ENCODE measurements around the gene MIGA1.

The MIGA1 gene

GRCh38 chr1:77888781-77889642 is 109.6 kb downstream of the MIGA1 start:
- Histone ChIP-seq H3K36me3 (ENCODE audit: insufficient read depth, insufficient read length, low read length) (peaks cover 13% of the 10 kb centered on the region), H3K27me3 (ENCODE audit: insufficient read depth, insufficient read length) (no peaks in the 10 kb centered on the region), H3K4me3 (ENCODE audit: insufficient read length, low read depth) (peak overlapping the region; percentile 93), H3K9me3 (ENCODE audit: insufficient read depth, low read length) (no peaks in the 10 kb centered on the region), H3K4me1 (ENCODE audit: insufficient read depth, insufficient read length) (peaks cover 2% of the 10 kb centered on the region), H3K9ac (ENCODE audit: insufficient read length, low read depth) (peak overlapping the region; percentile 99)
- DNase-seq (ENCODE audit: low read depth, low spot score) = peak; percentile 51
- no peak for TF ChIP-seq YY1 (IDR thresholded peaks at IDR 0.05; ENCODE audit: insufficient read depth, insufficient read length)
- no peak for TF ChIP-seq SUZ12 (IDR thresholded peaks at IDR 0.05; ENCODE audit: extremely low read depth, insufficient read depth, insufficient read length)
- TF ChIP-seq ZNF274 (IDR thresholded peaks at IDR 0.05; ENCODE audit: low read depth, low read length) = no peak

- Histone ChIP-seq H3K4me1 (ENCODE audit: insufficient read depth, insufficient read length) (no peaks in the 10 kb centered on the region), H3K4me3 (ENCODE audit: insufficient read length, low read depth) (peak overlapping the region; percentile 93), H3K9me3 (ENCODE audit: insufficient read depth, low read length) (no peaks in the 10 kb centered on the region), H3K9ac (ENCODE audit: insufficient read length, low read depth) (peak overlapping the region; percentile 1), H3K36me3 (ENCODE audit: insufficient read depth, insufficient read length, low read length) (peaks cover 17% of the 10 kb centered on the region), H3K27me3 (ENCODE audit: insufficient read depth, insufficient read length) (no peaks in the 10 kb centered on the region)
- no peak for TF ChIP-seq ZNF274 (IDR thresholded peaks at IDR 0.05; ENCODE audit: low read depth, low read length)
- DNase-seq (ENCODE audit: low read depth, low spot score) = no peak
Observed at GRCh38 chr1:77889671-77890070, 110.2 kb downstream of the MIGA1 start.

- H3K4me3 ChIP-seq (ENCODE audit: insufficient read length, low read depth) = no peak overlapping the region
- TF ChIP-seq YY1 (IDR thresholded peaks at IDR 0.05; ENCODE audit: insufficient read depth, insufficient read length) (no peak), SUZ12 (IDR thresholded peaks at IDR 0.05; ENCODE audit: extremely low read depth, insufficient read depth, insufficient read length) (no peak), ZNF274 (IDR thresholded peaks at IDR 0.05; ENCODE audit: low read depth, low read length) (no peak)
- H3K9ac ChIP-seq (ENCODE audit: insufficient read length, low read depth) = no peak overlapping the region
- H3K27me3 ChIP-seq (ENCODE audit: insufficient read depth, insufficient read length) = no peaks in the 10 kb centered on the region
- H3K36me3 ChIP-seq (ENCODE audit: insufficient read depth, insufficient read length, low read length) = peaks cover 19% of the 10 kb centered on the region
- H3K9me3 ChIP-seq (ENCODE audit: insufficient read depth, low read length) = no peaks in the 10 kb centered on the region
- H3K4me1 ChIP-seq (ENCODE audit: insufficient read depth, insufficient read length) = no peaks in the 10 kb centered on the region
- DNase-seq (ENCODE audit: low read depth, low spot score) = no peak
Observed at GRCh38 chr1:77891200-77891599, 111.8 kb downstream of the MIGA1 start.

- TF ChIP-seq YY1 (IDR thresholded peaks at IDR 0.05; ENCODE audit: insufficient read depth, insufficient read length) (no peak), SUZ12 (IDR thresholded peaks at IDR 0.05; ENCODE audit: extremely low read depth, insufficient read depth, insufficient read length) (no peak), ZNF274 (IDR thresholded peaks at IDR 0.05; ENCODE audit: low read depth, low read length) (no peak)
- H3K4me3 ChIP-seq (ENCODE audit: insufficient read length, low read depth) = no peak overlapping the region
- DNase-seq (ENCODE audit: low read depth, low spot score) = no peak
- H3K9me3 ChIP-seq (ENCODE audit: insufficient read depth, low read length) = no peaks in the 10 kb centered on the region
- H3K4me1 ChIP-seq (ENCODE audit: insufficient read depth, insufficient read length) = no peaks in the 10 kb centered on the region
- H3K36me3 ChIP-seq (ENCODE audit: insufficient read depth, insufficient read length, low read length) = peaks cover 16% of the 10 kb centered on the region
- H3K9ac ChIP-seq (ENCODE audit: insufficient read length, low read depth) = no peak overlapping the region
- H3K27me3 ChIP-seq (ENCODE audit: insufficient read depth, insufficient read length) = no peaks in the 10 kb centered on the region
Observed at GRCh38 chr1:77899647-77900320, 120.3 kb downstream of the MIGA1 start.

- Histone ChIP-seq H3K27me3 (ENCODE audit: insufficient read depth, insufficient read length) (no peaks in the 10 kb centered on the region), H3K9ac (ENCODE audit: insufficient read length, low read depth) (no peak overlapping the region), H3K4me3 (ENCODE audit: insufficient read length, low read depth) (no peak overlapping the region), H3K36me3 (ENCODE audit: insufficient read depth, insufficient read length, low read length) (peaks cover 16% of the 10 kb centered on the region), H3K9me3 (ENCODE audit: insufficient read depth, low read length) (no peaks in the 10 kb centered on the region), H3K4me1 (ENCODE audit: insufficient read depth, insufficient read length) (no peaks in the 10 kb centered on the region)
- no peak for TF ChIP-seq ZNF274 (IDR thresholded peaks at IDR 0.05; ENCODE audit: low read depth, low read length)
- TF ChIP-seq YY1 (IDR thresholded peaks at IDR 0.05; ENCODE audit: insufficient read depth, insufficient read length) = no peak
- TF ChIP-seq SUZ12 (IDR thresholded peaks at IDR 0.05; ENCODE audit: extremely low read depth, insufficient read depth, insufficient read length) = no peak
- peak; percentile 69 for DNase-seq (ENCODE audit: low read depth, low spot score)
Observed at GRCh38 chr1:77900687-77901293, 121.3 kb downstream of the MIGA1 start.

GRCh38 chr1:77905603-77906002 is 126.2 kb downstream of the MIGA1 start:
- Histone ChIP-seq H3K9ac (ENCODE audit: insufficient read length, low read depth) (no peak overlapping the region), H3K4me1 (ENCODE audit: insufficient read depth, insufficient read length) (no peaks in the 10 kb centered on the region), H3K4me3 (ENCODE audit: insufficient read length, low read depth) (no peak overlapping the region), H3K9me3 (ENCODE audit: insufficient read depth, low read length) (no peaks in the 10 kb centered on the region), H3K27me3 (ENCODE audit: insufficient read depth, insufficient read length) (no peaks in the 10 kb centered on the region), H3K36me3 (ENCODE audit: insufficient read depth, insufficient read length, low read length) (peaks cover 19% of the 10 kb centered on the region)
- DNase-seq (ENCODE audit: low read depth, low spot score) = no peak
- no peak for TF ChIP-seq YY1 (IDR thresholded peaks at IDR 0.05; ENCODE audit: insufficient read depth, insufficient read length)
- no peak for TF ChIP-seq SUZ12 (IDR thresholded peaks at IDR 0.05; ENCODE audit: extremely low read depth, insufficient read depth, insufficient read length)
- TF ChIP-seq ZNF274 (IDR thresholded peaks at IDR 0.05; ENCODE audit: low read depth, low read length) = no peak

GRCh38 chr1:77906019-77906545 is 126.6 kb downstream of the MIGA1 start:
- no peak overlapping the region for H3K4me3 ChIP-seq (ENCODE audit: insufficient read length, low read depth)
- no peak for TF ChIP-seq SUZ12 (IDR thresholded peaks at IDR 0.05; ENCODE audit: extremely low read depth, insufficient read depth, insufficient read length)
- TF ChIP-seq ZNF274 (IDR thresholded peaks at IDR 0.05; ENCODE audit: low read depth, low read length) = no peak
- TF ChIP-seq YY1 (IDR thresholded peaks at IDR 0.05; ENCODE audit: insufficient read depth, insufficient read length) = no peak
- H3K4me1 ChIP-seq (ENCODE audit: insufficient read depth, insufficient read length) = no peaks in the 10 kb centered on the region
- H3K9me3 ChIP-seq (ENCODE audit: insufficient read depth, low read length) = no peaks in the 10 kb centered on the region
- peaks cover 22% of the 10 kb centered on the region for H3K36me3 ChIP-seq (ENCODE audit: insufficient read depth, insufficient read length, low read length)
- H3K9ac ChIP-seq (ENCODE audit: insufficient read length, low read depth) = no peak overlapping the region
- no peak for DNase-seq (ENCODE audit: low read depth, low spot score)
- H3K27me3 ChIP-seq (ENCODE audit: insufficient read depth, insufficient read length) = no peaks in the 10 kb centered on the region
